Upper lobe of right lung (tissue), 1 donor: Measurements from ENCODE around the gene DDI1. TPM values are rescaled to one million over a fixed set of nuclear protein-coding genes. Genes with fewer than 3 reads are reported as not detected.

Experiments
- ATAC-seq: fragments of 200-7000 bp; cut with Tn5 transposase; one replicate; pipeline ENCODE4 v1.9.1; 2020; ENCODE audit warnings: mild to moderate bottlenecking, moderate library complexity
- DNase-seq: peaks from one replicate; pipeline ENCODE4 v3.0.0-alpha.2; 2020
- H3K27ac ChIP-seq: fragments of 200-600 bp; one replicate; pipeline ENCODE4 v1.8.0; 2022
- H3K27me3 ChIP-seq: fragments of 200-600 bp; one replicate; pipeline ENCODE4 v1.8.0; 2022; ENCODE audit warnings: mild to moderate bottlenecking
- H3K36me3 ChIP-seq: fragments of 200-600 bp; one replicate; pipeline ENCODE4 v1.8.0; 2022
- H3K4me1 ChIP-seq: fragments of 200-600 bp; one replicate; pipeline ENCODE4 v1.8.0; 2022
- H3K4me3 ChIP-seq: fragments of 200-600 bp; one replicate; pipeline ENCODE4 v1.8.0; 2022; ENCODE audit warnings: mild to moderate bottlenecking
- H3K9me3 ChIP-seq: fragments of 200-600 bp; one replicate; pipeline ENCODE4 v1.8.0; 2022
- intact Hi-C: fragments of 100-400 bp; cut with DNase I; formaldehyde crosslinking; loops from one replicate; pipeline ENCODE4 v1.11.0; 2022
- total RNA-seq: library from RNA; stranded (reverse); fragmentation: NEBNext Ultra II Directional; extraction: Animal tissue kit (Norgen Biotek cat#: 25700); gene quantifications from one replicate; pipeline ENCODE4 v1.2.1, GENCODE V29; 2021
- TF ChIP-seq, protein P1 (sequence below): fragments of 200-600 bp; IDR thresholded peaks from one replicate; pipeline ENCODE4 v1.8.0; 2022; ENCODE audit warnings: antibody characterized with exemption
- donor health status: DM: no; HTN: yes; CAD: no; lungs with severe emphysema.

DDI1 gene
- total RNA-seq, 1 donor from 2014 or later, result not detected

DNA sequence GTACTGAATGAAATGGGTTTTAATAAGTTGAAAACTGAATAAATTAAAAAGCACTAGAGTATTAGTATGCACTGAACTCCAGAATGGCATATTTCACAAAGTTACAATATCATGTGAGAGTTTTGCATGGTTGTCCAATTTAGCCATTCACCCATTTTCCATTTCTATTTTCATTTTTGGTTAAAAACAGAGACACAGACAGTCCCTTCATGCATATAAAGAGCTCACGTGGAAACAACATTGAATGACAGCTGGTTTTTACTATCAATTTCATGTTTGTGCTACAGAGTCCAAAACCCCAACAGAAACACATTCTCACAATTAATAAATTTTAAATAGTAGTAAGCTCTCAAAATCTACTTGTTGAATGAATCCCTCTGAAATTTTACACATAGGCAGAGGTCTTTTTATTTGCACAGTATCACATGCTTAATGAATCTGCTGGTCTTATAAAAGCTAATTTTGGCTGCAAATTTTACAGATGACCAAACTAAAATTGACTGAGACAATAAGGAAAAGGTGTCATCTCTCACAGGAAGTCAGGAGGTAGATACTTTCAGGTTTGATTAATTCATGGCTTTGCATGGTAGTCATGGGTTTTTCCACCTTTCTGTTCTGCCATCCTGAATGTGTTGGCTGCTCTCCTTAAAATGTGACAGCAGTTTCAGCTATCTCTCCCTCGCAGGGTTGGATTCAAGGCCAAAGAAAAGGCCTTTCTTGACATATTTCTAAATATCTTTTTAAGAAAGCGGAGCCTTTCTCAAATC is 20.6 kb upstream of the DDI1 start:
- Histone ChIP-seq H3K9me3 (no peaks in the 10 kb centered on the region), H3K27ac (no peak overlapping the region), H3K27me3 (no peaks in the 10 kb centered on the region), H3K36me3 (no peaks in the 10 kb centered on the region), H3K4me3 (no peak overlapping the region), H3K4me1 (no peaks in the 10 kb centered on the region)
- TF ChIP-seq, protein P1, sequence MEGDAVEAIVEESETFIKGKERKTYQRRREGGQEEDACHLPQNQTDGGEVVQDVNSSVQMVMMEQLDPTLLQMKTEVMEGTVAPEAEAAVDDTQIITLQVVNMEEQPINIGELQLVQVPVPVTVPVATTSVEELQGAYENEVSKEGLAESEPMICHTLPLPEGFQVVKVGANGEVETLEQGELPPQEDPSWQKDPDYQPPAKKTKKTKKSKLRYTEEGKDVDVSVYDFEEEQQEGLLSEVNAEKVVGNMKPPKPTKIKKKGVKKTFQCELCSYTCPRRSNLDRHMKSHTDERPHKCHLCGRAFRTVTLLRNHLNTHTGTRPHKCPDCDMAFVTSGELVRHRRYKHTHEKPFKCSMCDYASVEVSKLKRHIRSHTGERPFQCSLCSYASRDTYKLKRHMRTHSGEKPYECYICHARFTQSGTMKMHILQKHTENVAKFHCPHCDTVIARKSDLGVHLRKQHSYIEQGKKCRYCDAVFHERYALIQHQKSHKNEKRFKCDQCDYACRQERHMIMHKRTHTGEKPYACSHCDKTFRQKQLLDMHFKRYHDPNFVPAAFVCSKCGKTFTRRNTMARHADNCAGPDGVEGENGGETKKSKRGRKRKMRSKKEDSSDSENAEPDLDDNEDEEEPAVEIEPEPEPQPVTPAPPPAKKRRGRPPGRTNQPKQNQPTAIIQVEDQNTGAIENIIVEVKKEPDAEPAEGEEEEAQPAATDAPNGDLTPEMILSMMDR, result no peak
- intact Hi-C loops, result no loop called here
- no peak for DNase-seq
- no peak for ATAC-seq

DNA sequence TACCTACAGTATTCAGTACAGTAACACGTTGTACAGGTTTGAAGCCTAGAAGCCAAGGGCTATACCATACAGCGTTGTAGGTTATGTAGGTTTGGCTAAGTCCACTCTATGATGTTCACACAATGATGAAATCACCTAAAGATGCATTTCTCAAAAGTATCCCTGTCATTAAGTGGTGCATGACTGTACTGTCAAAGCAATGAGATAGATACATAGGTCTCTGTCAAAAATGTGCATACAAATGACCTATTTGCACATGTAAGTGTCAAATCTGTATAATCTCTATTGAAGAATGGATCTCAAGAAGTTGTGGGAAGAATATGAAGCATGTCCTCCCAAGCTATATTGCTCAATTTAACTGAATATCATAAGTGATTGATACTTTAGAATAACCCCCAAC is 11.9 kb upstream of the DDI1 start:
- intact Hi-C loops, result no loop called here
- DNase-seq, result no peak
- TF ChIP-seq, protein P1, result no peak
- Histone ChIP-seq H3K27ac (no peak overlapping the region), H3K36me3 (no peaks in the 10 kb centered on the region), H3K4me1 (no peaks in the 10 kb centered on the region), H3K9me3 (no peaks in the 10 kb centered on the region), H3K4me3 (no peak overlapping the region), H3K27me3 (no peaks in the 10 kb centered on the region)
- no peak for ATAC-seq

DNA sequence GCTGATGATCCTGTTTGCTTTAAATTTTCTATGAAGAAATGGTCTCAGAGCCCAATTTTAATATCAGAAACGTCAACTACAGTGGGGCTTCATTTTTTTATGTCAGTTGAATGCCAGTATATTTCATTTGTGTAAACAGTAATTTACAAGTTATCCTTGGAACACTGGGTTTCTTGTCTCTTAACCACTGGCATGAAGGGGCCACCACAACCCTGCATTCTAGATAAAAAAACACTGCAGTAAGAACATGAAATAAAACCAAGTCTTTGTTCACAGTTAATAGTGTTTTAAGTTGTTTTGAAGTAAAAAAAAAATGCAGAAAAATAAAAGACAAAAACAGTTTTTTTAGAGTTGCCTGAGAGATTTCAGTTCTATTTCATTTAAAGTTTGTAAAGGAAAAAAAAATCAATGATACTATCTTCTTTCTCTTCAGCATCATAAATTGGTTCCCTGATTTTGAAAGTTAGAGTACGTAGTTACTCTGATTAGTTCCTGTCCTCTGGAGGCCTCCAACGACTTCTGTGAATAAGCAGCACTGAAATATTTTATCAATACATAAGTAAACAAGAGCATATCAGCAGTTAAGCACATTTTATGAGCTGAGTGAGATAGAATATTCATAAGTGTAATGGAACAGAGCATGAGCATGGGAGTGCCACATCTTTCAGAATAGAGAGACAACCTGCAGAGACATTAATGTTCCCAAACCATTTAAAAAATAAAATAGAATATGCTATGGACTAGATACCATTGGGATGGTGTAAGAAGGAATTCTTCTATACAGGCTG is 7.8 kb upstream of the DDI1 start:
- Histone ChIP-seq H3K9me3 (no peaks in the 10 kb centered on the region), H3K4me3 (no peak overlapping the region), H3K27me3 (no peaks in the 10 kb centered on the region), H3K36me3 (no peaks in the 10 kb centered on the region), H3K4me1 (no peaks in the 10 kb centered on the region), H3K27ac (no peak overlapping the region)
- ATAC-seq (no peak), DNase-seq (no peak)
- TF ChIP-seq, protein P1, result no peak
- intact Hi-C loops, result no loop called here

DNA sequence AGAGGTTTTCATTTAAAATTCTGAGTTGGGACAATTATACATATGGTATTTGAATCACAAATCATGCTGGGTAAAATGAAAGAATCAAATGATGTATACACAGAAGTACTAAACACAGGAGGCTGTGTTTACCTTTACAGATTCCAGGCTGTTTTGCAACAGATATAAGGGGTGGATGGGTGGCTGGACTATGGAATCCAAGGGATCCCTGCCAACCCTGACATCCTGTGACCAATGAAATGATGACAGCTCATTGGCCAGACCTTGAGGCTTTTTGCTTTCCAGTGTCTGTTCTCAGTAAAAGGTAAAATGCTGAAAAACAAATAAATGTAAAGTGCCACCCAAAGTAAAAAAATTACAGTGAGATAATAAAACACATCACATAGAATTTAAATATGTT is 3.3 kb upstream of the DDI1 start:
- Histone ChIP-seq H3K27ac (no peak overlapping the region), H3K9me3 (no peaks in the 10 kb centered on the region), H3K4me1 (no peaks in the 10 kb centered on the region), H3K4me3 (no peak overlapping the region), H3K27me3 (no peaks in the 10 kb centered on the region), H3K36me3 (no peaks in the 10 kb centered on the region)
- intact Hi-C loops, result no loop called here
- DNase-seq, result no peak
- TF ChIP-seq, protein P1, result no peak
- no peak for ATAC-seq

DNA sequence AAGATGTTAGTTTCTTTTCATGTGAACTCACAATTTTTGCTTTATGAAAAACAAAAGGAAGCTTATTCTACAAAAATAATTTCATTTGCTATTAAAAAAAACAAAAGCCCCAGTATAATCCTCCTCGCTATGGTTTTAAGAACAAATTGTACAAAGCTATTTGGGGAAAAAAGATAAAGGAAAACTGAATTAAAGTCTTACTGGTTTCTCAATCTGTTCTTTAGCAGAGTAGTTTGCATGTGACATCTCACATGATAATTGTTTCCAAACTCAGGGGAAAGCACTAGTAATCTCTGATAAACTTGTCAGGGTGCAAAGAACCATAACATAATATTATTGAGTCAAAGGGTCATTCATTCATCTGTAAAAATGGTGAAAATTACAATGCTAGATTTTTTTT is 2.9 kb upstream of the DDI1 start:
- Histone ChIP-seq H3K4me1 (no peaks in the 10 kb centered on the region), H3K27ac (no peak overlapping the region), H3K4me3 (no peak overlapping the region), H3K9me3 (no peaks in the 10 kb centered on the region), H3K36me3 (no peaks in the 10 kb centered on the region), H3K27me3 (no peaks in the 10 kb centered on the region)
- intact Hi-C loops, result no loop called here
- TF ChIP-seq, protein P1, result no peak
- DNase-seq (no peak), ATAC-seq (no peak)
